IMR-90 (cell line): ENCODE results near the gene CDC42EP5. TPM values are rescaled to one million over a fixed set of nuclear protein-coding genes. Genes with fewer than 3 reads are reported as not detected.

Experiments
- ATAC-seq: fragments of 200-7000 bp; cut with Tn5 transposase; 2 replicates; pipeline ENCODE4 v1.9.1; 2020; ENCODE audit warnings: low read depth, mild to moderate bottlenecking, moderate library complexity
- BruUV-seq: library from RNA; stranded (reverse); fragments of 400-500 nt; replicated peaks from 2 replicates; lab custom pipeline; 2021; lab: Mats Ljungman, UMichigan
- CTCF ChIA-PET: fragments of 300-600 bp; formaldehyde crosslinking; extraction: SDS; loops from one replicate; lab custom pipeline; 2021; ENCODE audit warnings: antibody characterized with exemption; lab: Yijun Ruan, JAX
- POLR2A ChIA-PET: fragments of 300-600 bp; sonication (Branson Sonifier 250); formaldehyde crosslinking; loops from one replicate; lab custom pipeline; 2022; ENCODE audit warnings: antibody characterized with exemption; ENCODE audit not compliant: unreplicated experiment; lab: Charles Lee
- DNase-seq: peaks from one replicate; pipeline ENCODE4 v3.0.0; 2013
- H2AFZ ChIP-seq: replicated peaks from 2 replicates; pipeline ENCODE3; 2013; ENCODE audit warnings: low read length, mild to moderate bottlenecking; ENCODE audit not compliant: poor library complexity
- H2AK5ac ChIP-seq: 2 replicates; pipeline ENCODE4 v1.6.1; 2013; ENCODE audit warnings: low read depth, low read length, inconsistent platforms
- H2AK9ac ChIP-seq: replicated peaks from 2 replicates; pipeline ENCODE3; 2013; ENCODE audit warnings: mild to moderate bottlenecking, low read depth, low read length, moderate library complexity; ENCODE audit not compliant: poor library complexity
- H2BK120ac ChIP-seq: 2 replicates; pipeline ENCODE4 v1.6.1; 2013; ENCODE audit warnings: low read depth, low read length, inconsistent platforms
- H2BK15ac ChIP-seq: 3 replicates; pipeline ENCODE4 v1.6.1; 2013; ENCODE audit warnings: low read depth, low read length, inconsistent platforms
- H2BK20ac ChIP-seq: 2 replicates; pipeline ENCODE4 v1.6.1; 2013; ENCODE audit warnings: low read depth, mild to moderate bottlenecking, inconsistent platforms, low read length, moderate library complexity
- H2BK5ac ChIP-seq: 2 replicates; pipeline ENCODE4 v1.6.1; 2013; ENCODE audit warnings: mild to moderate bottlenecking, low read depth, low read length, inconsistent platforms; ENCODE audit not compliant: poor library complexity, severe bottlenecking
- H3K14ac ChIP-seq: replicated peaks from 2 replicates; pipeline ENCODE4 v1.6.1; 2013; ENCODE audit warnings: low read depth, low read length, inconsistent platforms
- H3K18ac ChIP-seq: 2 replicates; pipeline ENCODE4 v1.6.1; 2013; ENCODE audit warnings: low read depth, low read length, control low read depth
- H3K23ac ChIP-seq: 2 replicates; pipeline ENCODE4 v1.6.1; 2013; ENCODE audit warnings: low read depth, low read length, inconsistent platforms
- H3K27ac ChIP-seq: 2 replicates; pipeline ENCODE4 v1.5.1; 2013; ENCODE audit warnings: mild to moderate bottlenecking, control low read depth, low read length; ENCODE audit not compliant: insufficient read depth
- H3K27me3 ChIP-seq: 2 replicates; pipeline ENCODE4 v1.6.1; 2013; ENCODE audit warnings: low read length; ENCODE audit not compliant: control insufficient read depth, insufficient read depth
- H3K36me3 ChIP-seq: 2 replicates; pipeline ENCODE4 v1.6.1; 2013; ENCODE audit warnings: low read length, mixed read lengths; ENCODE audit not compliant: control insufficient read depth, insufficient read depth
- H3K4ac ChIP-seq: 2 replicates; pipeline ENCODE4 v1.6.1; 2013; ENCODE audit warnings: low read depth, low read length, inconsistent platforms
- H3K4me1 ChIP-seq: 2 replicates; pipeline ENCODE4 v1.6.1; 2013; ENCODE audit warnings: low read length, mixed read lengths; ENCODE audit not compliant: control insufficient read depth, insufficient read depth
- H3K4me2 ChIP-seq: 2 replicates; pipeline ENCODE4 v1.6.1; 2013; ENCODE audit warnings: low read depth, mild to moderate bottlenecking, control low read depth, low read length, moderate library complexity
- H3K4me3 ChIP-seq: 2 replicates; pipeline ENCODE4 v1.5.1; 2013; ENCODE audit warnings: low read depth, mild to moderate bottlenecking, control low read depth, low read length, moderate library complexity; ENCODE audit not compliant: insufficient read depth
- H3K56ac ChIP-seq: 2 replicates; pipeline ENCODE4 v1.6.1; 2013; ENCODE audit warnings: low read length, inconsistent platforms; ENCODE audit not compliant: insufficient read depth; ENCODE audit errors: extremely low read depth
- H3K79me1 ChIP-seq, 2 experiments: 2 replicates each; pipeline ENCODE4 v1.6.1; 2013; ENCODE audit warnings: low read length in 2 of 2, inconsistent platforms in 1 of 2, low read depth in 1 of 2
- H3K9ac ChIP-seq: 2 replicates; pipeline ENCODE4 v1.6.1; 2013; ENCODE audit warnings: low read depth, low read length, control low read depth
- H3K9me1 ChIP-seq: 2 replicates; pipeline ENCODE4 v1.6.1; 2013; ENCODE audit warnings: low read length, inconsistent platforms; ENCODE audit not compliant: insufficient read depth
- H3K9me3 ChIP-seq: 2 replicates; pipeline ENCODE4 v1.6.1; 2013; ENCODE audit warnings: low read length; ENCODE audit not compliant: control insufficient read depth, insufficient read depth
- H4K20me1 ChIP-seq: 2 replicates; pipeline ENCODE4 v1.6.1; 2013; ENCODE audit warnings: low read length, inconsistent platforms; ENCODE audit not compliant: insufficient read depth
- H4K5ac ChIP-seq: 2 replicates; pipeline ENCODE4 v1.6.1; 2013; ENCODE audit warnings: mild to moderate bottlenecking, low read depth, low read length, control low read depth
- H4K8ac ChIP-seq, 2 experiments: 2 replicates each; pipeline ENCODE4 v1.6.1; 2013; ENCODE audit warnings: low read depth in 2 of 2, low read length in 2 of 2, control low read depth in 1 of 2, inconsistent platforms in 1 of 2
- H4K91ac ChIP-seq: 2 replicates; pipeline ENCODE4 v1.6.1; 2013; ENCODE audit warnings: low read depth, low read length, inconsistent platforms; ENCODE audit not compliant: insufficient read depth
- CEBPB ChIP-seq: IDR thresholded peaks from 2 replicates; pipeline ENCODE4 v1.6.1; 2012; ENCODE audit warnings: low read depth, low read length, improper control_type of control experiment
- FOS ChIP-seq: fragments of 150-350 bp; IDR thresholded peaks from 2 replicates; pipeline ENCODE4 v1.6.1; 2016; ENCODE audit warnings: low read depth, low read length
- MAFK ChIP-seq: IDR thresholded peaks from 2 replicates; pipeline ENCODE4 v1.6.1; 2012; ENCODE audit warnings: low read depth, low read length, improper control_type of control experiment
- MAZ ChIP-seq: IDR thresholded peaks from 2 replicates; pipeline ENCODE4 v1.6.1; 2012; ENCODE audit warnings: low read depth, mild to moderate bottlenecking, low read length, improper control_type of control experiment, moderate library complexity, borderline replicate concordance
- MXI1 ChIP-seq: IDR thresholded peaks from 2 replicates; pipeline ENCODE4 v1.6.1; 2012; ENCODE audit warnings: low read depth, mild to moderate bottlenecking, low read length, moderate library complexity, borderline replicate concordance
- RCOR1 ChIP-seq: IDR thresholded peaks from 2 replicates; pipeline ENCODE4 v1.6.1; 2012; ENCODE audit warnings: mild to moderate bottlenecking, low read length, improper control_type of control experiment; ENCODE audit not compliant: insufficient replicate concordance
- SMC3 ChIP-seq: fragments of 150-350 bp; IDR thresholded peaks from 2 replicates; pipeline ENCODE4 v1.6.1; 2016; ENCODE audit warnings: low read depth, mild to moderate bottlenecking, antibody characterized with exemption, low read length, moderate library complexity
- WGBS, 2 experiments: methylation state at CpG; one replicate each; pipeline versions ENCODE4 v1.1.5 to v1.1.7; 2013; ENCODE audit warnings: missing lambda C conversion rate in 2 of 2; ENCODE audit not compliant: insufficient read length in 1 of 2; ENCODE audit errors: extremely low coverage in 2 of 2; 5-methylcytosine and 5-hydroxymethylcytosine counted together
- dilution Hi-C: fragments of 300-500 bp; cut with HindIII; formaldehyde crosslinking; loops from one replicate; pipeline ENCODE4 v1.14.3; 2018; ENCODE audit warnings: low sequenced_read_pairs; ENCODE audit not compliant: unreplicated experiment
- in situ Hi-C: fragments of 300-500 bp; cut with MboI; formaldehyde crosslinking; loops from 3 replicates; pipeline ENCODE4 v1.14.3; 2019; ENCODE audit warnings: low sequenced_read_pairs, inconsistent platforms, mixed read lengths
- intact Hi-C: fragments of 100-400 bp; cut with micrococcal nuclease; formaldehyde crosslinking; loops from 2 replicates; pipeline ENCODE4 v1.10.0; 2022
- polyA plus RNA-seq, 3 experiments: library from polyadenylated mRNA; depleted of rRNA; stranded (reverse); fragments of >200 nt; gene quantifications; 2 replicates each; pipeline ENCODE4 v1.2.3, GENCODE V29; 2012; ENCODE audit warnings: low replicate concordance in 1 of 3
- total RNA-seq: library from RNA; depleted of rRNA; stranded (reverse); fragments of >200 nt; gene quantifications from 2 replicates; pipeline ENCODE4 v1.2.3, GENCODE V29; 2012
- TF ChIP-seq, protein P1 (sequence below): fragments of 150-350 bp; IDR thresholded peaks from 2 replicates; pipeline ENCODE4 v1.6.1; 2017; ENCODE audit warnings: mild to moderate bottlenecking, antibody characterized with exemption, low read length, low read depth
- TF ChIP-seq, protein P2 (sequence below): fragments of 150-350 bp; IDR thresholded peaks from 2 replicates; pipeline ENCODE4 v1.6.1; 2016; ENCODE audit warnings: low read depth, mild to moderate bottlenecking, low read length, moderate library complexity, borderline replicate concordance
- TF ChIP-seq, protein P3 (sequence below): conservative IDR thresholded peaks from 2 replicates; pipeline ENCODE4 v1.5.1; 2012; ENCODE audit warnings: mild to moderate bottlenecking, low read depth, low read length, improper control_type of control experiment

The CDC42EP5 gene
- total and polyA plus RNA-seq, 2 of the 4 experiments (the other 2 are of a cell fraction): 7.2 to 25.3 TPM

DNA sequence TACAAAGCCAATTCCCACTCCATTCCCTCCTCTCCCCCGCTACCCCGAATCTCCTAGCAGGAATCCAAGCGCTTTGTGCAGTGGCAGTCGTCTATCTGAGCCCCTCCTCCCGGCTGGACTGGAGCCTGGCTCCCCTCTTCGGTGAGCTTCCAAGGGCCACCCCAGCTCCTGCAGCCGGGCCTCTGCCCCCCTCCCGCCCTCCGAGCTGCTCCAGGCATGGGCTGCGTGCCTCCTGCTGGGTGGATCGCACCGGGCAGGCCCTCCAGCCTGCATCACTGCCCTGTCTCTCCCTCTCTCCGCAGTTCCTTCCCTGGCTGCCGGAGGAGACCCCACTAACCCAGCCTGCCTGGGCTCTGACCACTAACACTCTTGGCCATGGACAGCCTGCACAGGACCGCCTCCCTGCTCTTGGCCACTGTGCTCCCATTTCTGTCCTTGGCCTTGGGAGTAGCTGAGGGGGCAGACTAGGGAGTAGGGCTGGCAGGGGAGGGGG is 37.0 kb downstream of the CDC42EP5 start:
- Histone ChIP-seq H3K18ac (no peak overlapping the region), H3K4ac (no peak overlapping the region), H3K9me3 (no peaks in the 10 kb centered on the region), H2AFZ (no peak overlapping the region), H3K27me3 (no peaks in the 10 kb centered on the region), H3K56ac (no peak overlapping the region), H3K4me2 (no peak overlapping the region), H3K36me3 (peaks cover 7% of the 10 kb centered on the region), H3K79me1 (peaks cover 14 to 19% of the 10 kb centered on the region in 2 experiments), H3K27ac (no peak overlapping the region), H2BK20ac (no peak overlapping the region), H4K8ac (no peak overlapping the region), H2BK5ac (no peak overlapping the region), H2AK9ac (no peak overlapping the region), H4K91ac (no peak overlapping the region), H3K23ac (no peak overlapping the region), H3K9me1 (peaks cover 6% of the 10 kb centered on the region; the same call in 1 of the 2 replicates), H4K5ac (no peak overlapping the region), H4K20me1 (peaks cover 14% of the 10 kb centered on the region), H2BK120ac (no peak overlapping the region), H2AK5ac (no peak overlapping the region), H3K14ac (no peak overlapping the region), H3K4me3 (no peak overlapping the region), H3K4me1 (no peaks in the 10 kb centered on the region), H3K9ac (no peak overlapping the region), H2BK15ac (no peak overlapping the region)
- no peak for TF ChIP-seq FOS
- TF ChIP-seq MAFK: no peak
- TF ChIP-seq, protein P1, sequence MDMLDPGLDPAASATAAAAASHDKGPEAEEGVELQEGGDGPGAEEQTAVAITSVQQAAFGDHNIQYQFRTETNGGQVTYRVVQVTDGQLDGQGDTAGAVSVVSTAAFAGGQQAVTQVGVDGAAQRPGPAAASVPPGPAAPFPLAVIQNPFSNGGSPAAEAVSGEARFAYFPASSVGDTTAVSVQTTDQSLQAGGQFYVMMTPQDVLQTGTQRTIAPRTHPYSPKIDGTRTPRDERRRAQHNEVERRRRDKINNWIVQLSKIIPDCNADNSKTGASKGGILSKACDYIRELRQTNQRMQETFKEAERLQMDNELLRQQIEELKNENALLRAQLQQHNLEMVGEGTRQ: no peak
- no peak for TF ChIP-seq MXI1
- TF ChIP-seq, protein P2, sequence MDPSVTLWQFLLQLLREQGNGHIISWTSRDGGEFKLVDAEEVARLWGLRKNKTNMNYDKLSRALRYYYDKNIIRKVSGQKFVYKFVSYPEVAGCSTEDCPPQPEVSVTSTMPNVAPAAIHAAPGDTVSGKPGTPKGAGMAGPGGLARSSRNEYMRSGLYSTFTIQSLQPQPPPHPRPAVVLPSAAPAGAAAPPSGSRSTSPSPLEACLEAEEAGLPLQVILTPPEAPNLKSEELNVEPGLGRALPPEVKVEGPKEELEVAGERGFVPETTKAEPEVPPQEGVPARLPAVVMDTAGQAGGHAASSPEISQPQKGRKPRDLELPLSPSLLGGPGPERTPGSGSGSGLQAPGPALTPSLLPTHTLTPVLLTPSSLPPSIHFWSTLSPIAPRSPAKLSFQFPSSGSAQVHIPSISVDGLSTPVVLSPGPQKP: no peak
- TF ChIP-seq RCOR1: no peak
- TF ChIP-seq, protein P3, sequence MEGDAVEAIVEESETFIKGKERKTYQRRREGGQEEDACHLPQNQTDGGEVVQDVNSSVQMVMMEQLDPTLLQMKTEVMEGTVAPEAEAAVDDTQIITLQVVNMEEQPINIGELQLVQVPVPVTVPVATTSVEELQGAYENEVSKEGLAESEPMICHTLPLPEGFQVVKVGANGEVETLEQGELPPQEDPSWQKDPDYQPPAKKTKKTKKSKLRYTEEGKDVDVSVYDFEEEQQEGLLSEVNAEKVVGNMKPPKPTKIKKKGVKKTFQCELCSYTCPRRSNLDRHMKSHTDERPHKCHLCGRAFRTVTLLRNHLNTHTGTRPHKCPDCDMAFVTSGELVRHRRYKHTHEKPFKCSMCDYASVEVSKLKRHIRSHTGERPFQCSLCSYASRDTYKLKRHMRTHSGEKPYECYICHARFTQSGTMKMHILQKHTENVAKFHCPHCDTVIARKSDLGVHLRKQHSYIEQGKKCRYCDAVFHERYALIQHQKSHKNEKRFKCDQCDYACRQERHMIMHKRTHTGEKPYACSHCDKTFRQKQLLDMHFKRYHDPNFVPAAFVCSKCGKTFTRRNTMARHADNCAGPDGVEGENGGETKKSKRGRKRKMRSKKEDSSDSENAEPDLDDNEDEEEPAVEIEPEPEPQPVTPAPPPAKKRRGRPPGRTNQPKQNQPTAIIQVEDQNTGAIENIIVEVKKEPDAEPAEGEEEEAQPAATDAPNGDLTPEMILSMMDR: no peak
- no peak for TF ChIP-seq SMC3
- no peak for TF ChIP-seq MAZ
- no peak for TF ChIP-seq CEBPB
- in situ Hi-C loops: no loop called here
- BruUV-seq: no TSS peak
- ChIA-PET CTCF (interaction anchor here (0.6 kb wide), 1 partner anchor 12 kb away, joined by 4 read pairs; no protein-coding TSS in a partner anchor), POLR2A (no interaction called here)
- ATAC-seq: no peak; the same call in 1 of the 2 replicates
- 17% methylated on average over 7 of the region's 15 CpGs; no CpG with 5 or more reads in 1 of the 2 experiments for WGBS, 2 experiments
- no peak for DNase-seq
- dilution Hi-C loops: no loop called here
- intact Hi-C loops: no loop called here
